Renal cortical epithelial cell (primary cell): Measurements from ENCODE around the gene CCDC27. TPM values are rescaled to one million over a fixed set of nuclear protein-coding genes. Genes with fewer than 3 reads are reported as not detected.

Source experiments
- DNase-seq: peaks from one replicate; pipeline ENCODE4 v3.0.0-alpha.2; 2011; ENCODE audit warnings: low read depth
- total RNA-seq: library from RNA; depleted of rRNA; stranded (reverse); fragments of >200 nt; gene quantifications from 2 replicates; pipeline ENCODE4 v1.2.3, GENCODE V29; 2014

The CCDC27 gene
- total RNA-seq, 1 donor from 2014 or later: not detected

DNA sequence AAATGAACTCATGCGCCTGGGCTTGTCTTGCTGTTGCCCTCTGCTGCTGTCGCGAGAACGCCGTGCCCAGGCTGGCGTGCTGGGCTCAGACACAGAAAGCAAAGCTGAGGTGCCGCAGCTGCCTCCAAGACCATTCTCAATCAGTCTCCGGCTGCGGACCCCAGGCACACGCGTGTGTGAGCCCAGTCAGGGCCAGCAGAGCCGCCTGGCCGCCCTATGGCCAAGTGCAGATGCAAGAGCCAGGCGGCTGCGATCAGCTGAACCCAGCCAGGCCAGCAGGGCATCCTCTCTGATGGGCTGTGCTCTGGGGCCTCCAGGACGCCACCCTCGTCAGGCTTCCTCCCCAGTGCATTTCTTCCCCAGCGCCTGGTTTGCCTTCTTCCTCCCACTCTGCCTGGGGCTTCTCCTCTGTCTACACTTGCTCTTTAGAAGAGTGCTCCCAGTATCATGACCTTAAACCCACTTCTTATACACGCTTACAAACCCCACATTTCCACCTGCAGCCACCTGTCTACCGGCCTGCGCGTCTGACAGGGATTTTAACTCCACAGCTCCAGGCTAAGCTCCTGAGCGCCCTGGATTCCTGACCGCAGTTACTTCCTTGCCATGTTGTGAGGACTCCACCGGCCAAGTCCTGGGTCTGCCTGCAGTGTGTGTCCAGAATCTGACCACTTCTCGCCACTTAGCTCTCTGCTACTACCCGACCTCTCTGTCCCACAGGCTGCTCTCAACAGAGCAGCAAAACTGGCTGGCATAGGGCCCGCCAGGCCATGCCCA is 65.8 kb downstream of the CCDC27 start:
- no peak for DNase-seq

DNA sequence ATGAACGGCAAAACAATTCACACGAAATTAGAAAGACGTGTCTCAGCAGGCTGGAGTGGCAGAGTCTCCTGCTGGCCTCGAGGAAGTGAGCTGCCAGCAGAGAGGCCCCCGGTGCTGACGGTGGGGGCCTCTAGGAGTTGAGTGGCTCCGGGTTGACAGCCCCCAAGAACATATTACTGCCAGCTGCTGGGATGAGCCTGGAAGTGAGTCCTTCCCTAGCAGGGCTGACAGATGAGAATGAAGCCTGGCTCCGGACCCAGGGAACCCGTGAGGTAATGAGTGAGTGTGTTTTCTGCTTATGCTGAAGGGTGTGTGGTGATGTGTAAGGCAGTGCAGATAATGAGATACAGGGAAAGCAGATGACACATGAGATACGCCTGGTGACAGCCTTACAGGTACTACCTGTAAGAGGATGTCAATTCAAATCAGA is 67.5 kb downstream of the CCDC27 start:
- no peak for DNase-seq

DNA sequence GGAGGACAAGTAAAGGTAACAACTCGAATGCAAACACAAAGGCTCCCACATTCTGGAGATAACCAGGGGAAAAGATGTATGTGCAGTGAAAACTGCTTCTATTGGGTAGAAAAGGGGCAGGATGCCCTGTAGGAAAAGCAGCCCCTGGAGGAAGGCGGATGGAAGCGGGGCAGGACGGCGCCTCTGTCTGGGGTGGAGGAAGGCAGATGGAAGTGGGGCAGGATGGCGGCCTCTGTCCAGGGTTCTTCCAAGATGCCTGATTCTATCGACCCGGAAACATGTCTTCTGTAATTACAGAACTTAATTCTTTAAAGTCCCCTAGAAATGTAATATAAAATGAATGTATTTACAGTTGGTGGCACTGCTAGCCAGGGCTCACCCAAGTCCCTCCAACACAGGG is 68.1 kb downstream of the CCDC27 start:
- no peak for DNase-seq

DNA sequence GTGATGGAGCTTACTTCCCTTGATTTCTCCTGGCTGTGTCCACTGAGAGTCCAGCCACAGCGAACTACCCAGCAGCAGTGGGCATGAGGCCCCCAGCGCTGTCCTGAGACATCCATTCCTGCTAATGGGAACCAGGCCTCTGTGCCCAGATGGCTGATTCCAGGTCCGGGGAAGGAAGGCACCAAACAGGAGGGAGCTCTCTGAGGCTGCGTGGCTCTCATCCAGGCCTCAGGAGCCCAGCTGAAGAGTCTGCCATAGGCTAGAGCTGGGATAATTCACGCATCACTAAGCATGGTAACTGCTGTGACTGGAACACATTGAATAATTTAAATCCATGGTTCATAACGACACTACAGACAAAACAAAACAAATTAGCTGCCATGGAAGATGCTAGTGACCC is 68.8 kb downstream of the CCDC27 start:
- peak; percentile 69 for DNase-seq

Other genes with a start within 250 kb of the CCDC27 start
- 5.7 and 12.0 TPM in 2 replicates for gene MEGF6, start 140.9 kb upstream of the CCDC27 start, total RNA-seq
- gene TPRG1L, start 127.4 kb upstream of the CCDC27 start, total RNA-seq: 19.4 and 37.5 TPM in 2 replicates
- gene WRAP73, start 102.3 kb upstream of the CCDC27 start, total RNA-seq: 19.4 and 21.8 TPM in 2 replicates
- gene TP73, start 99.9 kb upstream of the CCDC27 start, total RNA-seq: under 0.01 TPM in 2 replicates
- gene SMIM1, start 20.3 kb downstream of the CCDC27 start, total RNA-seq: 4.8 TPM in 1 of 2 replicates, not detected in the other
- gene LRRC47, start 44.0 kb downstream of the CCDC27 start, total RNA-seq: 37.9 and 39.6 TPM in 2 replicates
- 20.7 and 44.8 TPM in 2 replicates for gene CEP104, start 104.8 kb downstream of the CCDC27 start, total RNA-seq
- 5.1 and 5.4 TPM in 2 replicates for gene DFFB, start 105.0 kb downstream of the CCDC27 start, total RNA-seq
- 31.8 and 33.5 TPM in 2 replicates for gene C1orf174, start 147.8 kb downstream of the CCDC27 start, total RNA-seq